HG02610 (cell line): ENCODE data around the gene BBOX1.
"Not testable (repeated sequence)": the region's sequence is repeated elsewhere in the genome, so short reads cannot be mapped to it uniquely, and the experiment has no call there.

Experiments used
- ATAC-seq: cut with Tn5 transposase; IDR thresholded peaks from one replicate; pipeline ENCODE4 v1.9.1; 2021; ENCODE audit warnings: mild to moderate bottlenecking, moderate library complexity; ENCODE audit not compliant: unreplicated experiment

The BBOX1 gene

GRCh38 chr11:27174672-27175210, 134.1 kb downstream of the BBOX1 start:
- no peak for ATAC-seq

- ATAC-seq, result not testable (repeated sequence)
Measured at GRCh38 chr11:27175562-27175961, 134.9 kb downstream of the BBOX1 start.
